ENCODE data around the gene CCDC78.

The CCDC78 gene

GRCh38 chr16:709566-710499 is 16.4 kb downstream of the CCDC78 start:
- peak; percentile 97 for DNase-seq

DNA sequence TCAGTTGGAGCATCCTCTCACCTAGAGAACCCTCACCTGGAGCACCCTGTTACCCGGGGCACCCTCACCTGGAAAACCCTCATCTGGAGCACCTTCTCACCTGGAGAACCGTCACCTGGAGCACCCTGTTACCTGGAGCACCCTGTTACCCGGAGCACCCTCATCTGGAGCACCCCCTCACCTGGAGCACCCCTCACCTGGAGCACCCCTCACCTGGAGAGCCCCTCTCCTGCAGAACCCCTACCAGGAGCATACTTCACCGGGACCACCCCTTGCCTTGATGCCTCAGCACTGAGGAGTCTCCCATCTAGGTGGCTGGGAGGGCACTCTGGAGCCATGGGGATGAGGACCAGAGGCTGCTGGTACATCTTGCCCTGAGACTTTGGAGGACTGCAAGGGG is 17.3 kb downstream of the CCDC78 start:
- no peak for DNase-seq

DNA sequence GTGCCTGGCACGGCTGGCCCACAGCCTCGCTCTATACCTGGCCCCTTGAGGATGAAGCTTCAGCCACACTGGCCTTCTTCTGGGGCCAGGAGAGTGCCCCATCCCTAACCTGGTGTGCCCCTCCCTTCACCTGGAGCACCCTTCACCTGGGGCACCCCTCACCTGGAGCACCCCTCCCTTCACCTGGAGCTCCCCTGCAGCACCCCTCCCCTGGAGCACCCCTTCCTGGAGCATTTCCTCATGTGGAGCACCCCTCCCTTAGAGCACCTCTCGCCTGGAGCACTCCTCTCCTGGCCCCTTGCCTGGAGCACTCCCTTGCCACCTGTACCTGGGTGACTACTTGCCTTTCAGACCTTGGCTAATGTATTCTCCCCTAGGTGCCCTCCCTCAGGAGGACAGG is 18.2 kb downstream of the CCDC78 start:
- no peak for DNase-seq

- DNase-seq = no peak
Measured at GRCh38 chr16:707062-707538, 19.1 kb downstream of the CCDC78 start.

DNA sequence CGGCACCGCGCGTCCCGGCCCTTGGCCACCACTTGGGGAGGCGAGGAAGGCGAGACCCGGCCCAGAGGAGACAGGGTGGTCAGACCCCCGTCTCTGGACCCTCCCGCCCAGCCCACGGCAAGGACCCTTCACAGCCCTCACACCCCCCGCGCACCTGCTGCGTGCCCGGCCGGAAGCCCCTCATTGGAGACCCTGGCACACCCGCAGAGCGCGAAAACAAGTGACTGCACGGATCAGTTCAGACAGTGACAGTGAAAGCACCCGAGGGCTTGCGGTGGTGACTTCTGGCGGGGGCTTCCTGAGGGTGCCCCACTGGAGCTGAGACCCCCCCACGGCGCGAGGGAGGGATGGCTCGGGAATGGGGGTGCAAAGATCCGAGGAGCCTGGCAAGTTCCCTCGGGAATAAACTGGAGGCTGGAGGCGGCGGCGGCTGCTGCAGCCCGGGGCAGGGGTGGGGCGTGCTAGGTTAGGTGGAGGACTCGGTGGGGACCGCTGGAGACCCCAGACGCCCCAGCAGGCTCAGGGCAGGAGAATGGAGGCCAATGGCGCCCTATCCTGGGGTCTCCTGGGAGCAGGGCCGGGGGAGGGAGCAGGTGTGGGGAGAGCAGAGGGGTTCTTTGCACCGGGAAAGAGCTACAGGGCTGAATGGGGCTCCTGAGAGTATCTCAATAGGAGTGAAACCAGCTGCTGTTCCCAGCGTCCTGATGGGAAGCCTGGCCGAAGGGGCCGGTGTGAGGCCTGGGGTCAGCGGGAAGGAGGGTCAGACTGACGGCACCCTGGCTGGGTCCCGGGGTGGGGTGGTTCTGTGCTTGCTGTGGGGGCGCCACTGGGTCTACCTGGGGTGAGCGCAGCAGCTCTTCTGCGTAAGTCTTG is 19.8 kb downstream of the CCDC78 start:
- no peak for DNase-seq

GRCh38 chr16:705431-706188 is 20.6 kb downstream of the CCDC78 start, which contains the start of gene FBXL16:
Gene FBXL16 (minus strand): TSS chr16:705801. CDS start chr16:697405, 8,396 bp downstream.
- DNase-seq = peak; percentile 69 to 81

GRCh38 chr16:704552-705380 is 21.5 kb downstream of the CCDC78 start:
- no peak for DNase-seq

DNA sequence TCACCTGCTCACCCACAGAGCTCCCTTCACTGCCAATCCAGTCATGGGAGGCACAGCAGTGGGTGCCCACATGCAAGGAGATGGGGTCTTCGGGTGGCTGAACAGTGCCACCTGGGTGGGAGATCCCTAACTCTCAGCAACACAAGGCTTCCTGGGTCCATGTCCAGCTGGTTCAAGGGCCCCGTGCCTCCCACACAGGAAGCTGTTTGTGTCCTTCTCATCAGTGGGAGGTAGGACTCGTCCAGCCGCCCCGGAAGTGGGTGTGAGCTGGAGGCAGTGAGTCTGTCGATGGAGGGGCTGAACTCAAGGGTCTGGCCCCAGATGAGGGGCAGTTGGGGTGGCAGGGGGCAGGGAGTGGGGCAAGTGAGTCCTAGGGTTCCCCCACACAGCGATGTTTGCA is 22.2 kb downstream of the CCDC78 start:
- DNase-seq = no peak

GRCh38 chr16:703406-703805 is 22.8 kb downstream of the CCDC78 start:
- DNase-seq = no peak

GRCh38 chr16:702341-702740 is 23.9 kb downstream of the CCDC78 start:
- DNase-seq = no peak

DNA sequence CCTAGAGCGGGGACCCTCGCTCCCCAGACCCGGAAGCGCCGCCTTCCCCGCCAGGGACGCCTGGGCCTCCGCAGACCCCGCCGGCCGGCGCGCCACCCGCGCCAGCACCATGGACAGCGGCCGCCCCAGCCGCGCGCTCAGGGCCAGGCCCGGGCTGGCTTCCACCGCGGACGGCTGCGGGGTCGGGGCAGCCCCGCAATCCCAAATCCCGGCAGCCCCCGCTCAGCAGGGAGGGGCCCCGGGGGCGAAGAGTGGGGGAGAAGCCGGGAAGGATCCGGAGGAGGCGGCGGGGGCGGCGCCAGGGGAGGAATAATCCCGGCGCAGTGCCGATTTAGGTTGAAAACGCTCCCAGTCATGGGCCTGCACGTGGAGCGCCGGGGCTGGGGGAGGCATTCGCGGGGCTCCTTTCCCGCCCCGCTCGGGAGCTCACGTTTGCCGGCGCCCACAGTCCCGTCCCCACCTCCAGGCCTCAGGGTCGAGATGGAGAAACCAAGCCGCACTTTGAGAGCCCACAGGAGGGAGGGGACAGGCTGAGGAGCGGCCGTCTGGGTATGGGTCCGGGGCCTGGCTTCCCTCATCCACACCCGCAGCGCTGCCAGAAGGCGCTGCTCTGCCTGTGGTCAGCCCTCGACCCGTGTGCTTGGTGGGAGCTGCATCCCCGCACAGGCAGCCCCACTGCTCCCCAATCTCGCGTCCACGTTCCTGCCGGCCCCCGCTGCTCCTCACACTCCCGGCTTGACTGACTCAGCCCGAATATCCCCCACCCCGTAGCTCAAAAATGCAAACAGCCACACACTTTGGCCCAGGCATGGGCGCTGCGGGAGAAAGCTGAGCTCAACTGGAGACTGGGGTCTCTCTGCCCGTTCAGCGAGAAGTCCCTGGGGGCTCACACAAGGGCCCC is 25.3 kb downstream of the CCDC78 start:
- DNase-seq = no peak

DNA sequence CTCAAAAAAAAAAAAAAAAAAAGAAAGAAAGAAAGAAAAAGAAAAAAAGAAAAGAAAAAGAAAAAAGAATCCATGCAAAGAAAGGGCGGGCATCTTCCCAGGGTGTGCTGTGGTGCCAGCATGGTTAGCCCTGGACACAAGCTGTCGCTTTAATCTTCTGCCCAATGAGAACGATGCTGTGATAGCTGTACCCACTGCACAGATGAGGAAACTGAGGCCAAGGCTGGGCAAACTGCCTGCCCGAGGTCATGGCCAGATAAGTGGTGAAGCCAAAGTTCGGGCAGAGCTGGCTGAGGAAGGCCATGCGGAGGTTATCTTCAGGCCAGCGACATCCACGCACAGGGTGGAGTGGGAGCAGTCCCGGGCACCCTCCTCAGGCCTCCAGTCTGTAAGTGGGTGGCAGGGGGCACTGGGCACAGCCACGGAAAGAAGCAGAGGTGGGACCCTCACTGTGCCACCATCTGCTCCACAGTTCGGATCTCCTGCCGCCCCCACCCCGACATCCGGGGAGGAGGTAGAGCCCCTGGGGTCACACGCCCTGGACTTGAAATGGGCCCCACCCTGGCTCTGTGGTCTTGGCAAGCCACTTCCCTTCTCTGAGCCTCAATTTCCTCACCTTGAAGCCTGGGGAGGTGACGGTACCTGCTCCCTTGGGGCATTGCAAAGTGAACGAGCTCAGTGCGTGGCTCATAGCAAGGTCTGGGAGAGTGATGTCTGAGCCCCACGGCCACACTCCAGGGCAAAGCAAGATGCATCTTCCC is 27.2 kb downstream of the CCDC78 start:
- no peak for DNase-seq

DNA sequence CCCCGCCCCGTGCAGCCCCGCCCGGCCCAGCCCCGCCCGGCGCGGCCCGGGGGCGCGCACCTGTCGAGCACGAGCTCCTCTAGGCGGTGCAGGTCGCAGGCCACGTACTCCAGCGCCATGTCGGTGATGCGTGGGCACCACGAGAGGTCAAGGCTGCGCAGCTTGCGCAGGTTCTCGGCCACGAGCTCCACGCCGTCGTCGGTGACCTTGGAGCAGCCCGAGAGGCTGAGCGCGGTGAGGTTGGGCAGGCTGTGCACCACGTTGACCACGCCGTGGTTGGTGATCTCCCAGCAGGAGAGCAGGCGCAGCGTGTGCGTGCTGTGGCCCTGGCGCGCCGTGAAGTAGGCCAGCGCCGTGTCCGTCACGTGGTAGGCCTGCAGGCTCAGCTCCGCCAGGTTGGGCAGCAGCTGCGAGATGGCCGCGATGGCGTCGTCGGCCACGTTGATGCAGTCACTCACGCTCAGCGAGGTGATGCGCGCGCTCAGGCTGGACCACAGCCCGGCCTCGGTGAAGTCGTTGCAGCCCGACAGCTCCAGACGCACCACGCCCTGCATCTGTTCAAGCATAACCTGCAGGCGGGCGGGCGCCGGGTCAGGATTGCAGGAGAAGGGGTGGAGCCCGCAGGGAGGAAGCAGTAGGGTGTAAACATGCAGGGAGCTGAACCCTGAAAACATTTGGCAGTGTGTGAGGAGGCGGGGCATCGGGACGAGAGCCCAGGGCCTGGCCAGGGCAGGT is 30.7 kb downstream of the CCDC78 start:
- DNase-seq = peak; percentile 85 to 93

DNA sequence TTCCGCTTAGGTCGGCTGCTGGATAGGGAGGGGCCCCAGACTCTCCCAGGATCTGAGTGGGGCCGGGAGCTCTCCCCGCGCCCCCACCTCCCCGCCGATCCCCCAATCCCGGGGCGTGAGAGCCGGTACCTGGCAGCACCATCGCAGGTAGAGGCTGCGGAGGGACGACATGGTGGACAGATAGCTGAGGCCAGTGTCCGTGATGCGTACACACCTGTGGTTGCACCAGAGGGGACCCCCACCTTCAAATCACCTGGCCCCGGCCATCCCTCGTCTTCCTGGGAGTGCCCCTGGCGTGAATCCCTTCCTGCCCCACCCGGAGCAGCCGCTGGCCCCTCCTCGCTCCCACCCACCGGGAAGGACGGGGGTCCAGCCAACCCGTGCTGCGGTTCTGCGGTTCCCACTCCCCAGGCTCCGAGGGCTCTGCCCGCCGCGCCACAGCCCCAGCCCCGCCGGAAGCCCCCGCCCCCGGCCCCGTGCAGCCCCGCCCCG is 31.3 kb downstream of the CCDC78 start:
- DNase-seq = no peak

DNA sequence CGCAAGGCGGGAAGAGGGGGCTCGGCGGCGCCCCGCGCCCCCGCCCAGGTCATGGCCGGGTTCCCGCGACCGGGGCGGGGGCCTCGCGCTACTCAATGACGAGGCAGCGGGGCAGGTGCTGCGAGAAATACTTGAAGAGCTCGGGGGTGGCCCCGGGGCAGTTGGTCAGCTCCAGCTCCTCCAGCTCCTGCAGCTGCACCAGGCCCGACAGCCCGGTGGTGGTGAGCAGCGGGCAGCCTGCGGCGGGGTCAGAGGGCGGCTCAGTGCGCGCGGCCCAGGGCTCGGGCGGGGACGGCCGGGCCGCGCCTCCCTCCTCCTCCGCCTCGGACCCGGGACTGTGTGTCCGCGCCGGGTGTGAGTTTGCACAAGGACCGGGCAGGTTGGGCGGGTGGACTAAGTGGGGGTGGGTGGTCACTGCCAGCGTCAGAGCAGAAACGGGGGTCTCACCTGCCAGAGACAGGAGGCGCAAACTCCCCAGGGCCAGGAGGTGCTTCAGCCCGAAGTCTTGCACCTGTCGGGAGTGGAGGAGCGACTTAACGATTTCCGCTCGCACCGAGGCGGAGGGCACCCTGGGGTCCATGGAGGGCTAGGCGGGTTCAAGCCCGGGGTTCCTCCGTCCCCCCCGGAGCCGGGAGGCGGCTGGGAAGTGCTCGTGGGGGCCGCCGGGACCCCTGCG is 31.9 kb downstream of the CCDC78 start:
- no peak for DNase-seq

DNA sequence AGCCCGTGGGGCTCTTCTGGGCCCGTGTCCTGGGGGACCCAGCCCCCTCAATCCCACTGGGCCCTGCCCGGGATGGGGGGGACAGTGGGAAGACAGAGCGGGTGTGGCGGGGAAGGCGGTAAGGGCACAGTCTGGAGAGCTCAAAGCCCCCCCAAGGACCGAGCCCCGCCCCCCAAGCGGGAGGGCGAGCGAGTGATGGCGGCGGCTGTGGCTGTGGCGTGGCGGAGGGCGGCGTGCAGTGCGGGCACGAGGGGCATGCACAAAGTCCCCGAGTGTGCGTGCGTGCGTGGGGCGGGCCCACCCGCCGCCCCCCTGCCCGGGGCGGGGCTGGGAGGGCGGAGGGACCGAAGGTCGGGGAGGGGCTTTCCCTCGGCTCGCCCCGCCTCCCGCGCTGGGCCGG is 32.5 kb downstream of the CCDC78 start:
- DNase-seq = no peak

DNA sequence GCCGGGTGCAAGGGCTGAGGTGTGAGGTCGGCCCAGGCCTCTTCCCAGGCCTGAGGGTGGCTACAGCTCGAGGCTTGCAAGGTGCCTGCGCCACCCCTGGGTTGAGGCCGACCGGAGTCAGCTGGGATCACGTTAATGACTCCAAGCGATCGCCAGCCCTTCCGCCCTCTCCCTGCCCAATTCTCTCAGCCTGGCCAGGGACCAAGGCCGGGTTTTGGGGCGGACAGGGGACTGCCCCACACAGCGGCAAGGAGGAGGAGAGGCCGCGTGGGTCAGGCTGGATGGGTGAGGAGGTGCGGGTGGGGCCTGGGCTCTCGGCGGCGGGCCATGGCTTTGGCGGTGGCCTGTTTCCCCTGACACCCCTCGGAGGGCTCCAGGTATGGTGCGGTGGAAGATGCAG is 32.9 kb downstream of the CCDC78 start:
- DNase-seq = no peak

DNA sequence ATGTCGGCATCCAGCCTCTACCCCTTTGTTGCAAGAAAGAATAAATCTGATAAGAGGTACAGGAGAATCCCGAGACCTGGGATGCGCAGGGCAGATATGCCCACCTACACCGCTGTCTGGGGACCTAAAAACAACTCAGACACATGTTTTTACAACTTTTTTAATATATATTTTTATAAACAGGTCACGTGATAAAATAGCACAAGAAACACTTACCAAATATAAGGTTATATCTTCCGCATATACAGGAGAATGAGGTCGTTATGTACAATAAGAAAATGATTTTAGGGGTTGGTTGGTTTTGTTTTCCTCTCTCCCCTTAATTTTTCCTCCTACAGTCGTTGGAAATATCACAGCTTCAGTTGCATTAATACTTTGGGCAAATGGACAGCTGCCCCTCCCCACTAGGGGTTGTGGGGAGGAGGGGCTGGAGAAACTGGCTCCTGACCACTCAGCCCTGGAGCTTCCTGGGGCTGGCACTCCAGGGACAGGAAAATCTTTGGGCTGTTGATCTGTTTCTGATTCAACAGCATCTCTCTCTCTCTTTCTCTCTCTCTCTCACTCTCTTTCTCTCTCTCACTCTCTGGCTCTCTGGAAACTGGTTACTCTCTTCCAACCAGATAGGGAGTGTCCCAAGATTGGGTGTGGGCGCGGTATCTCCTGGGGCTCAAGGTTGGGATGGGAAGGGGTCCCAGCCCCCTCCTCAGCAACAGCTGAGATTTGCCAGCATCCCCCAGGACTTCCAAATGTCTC is 33.7 kb downstream of the CCDC78 start:
- DNase-seq = no peak
